NCI-H146 treated with DMSO at 0.1 percent for 48 hours (cell line): Measurements from ENCODE around the gene HERC3.

Experiments used
- DNase-seq: peaks from one replicate; lab custom pipeline; 2025; ENCODE audit not compliant: unreplicated experiment; lab: John Stamatoyannopoulos, UW

The HERC3 gene

GRCh38 chr4:88659055-88659889 lies 67.0 kb downstream of the HERC3 start:
- no peak for DNase-seq

GRCh38 chr4:88659890-88660208 lies 67.6 kb downstream of the HERC3 start:
- no peak for DNase-seq

- no peak for DNase-seq
Observed at GRCh38 chr4:88660446-88661294, 68.4 kb downstream of the HERC3 start.

DNA sequence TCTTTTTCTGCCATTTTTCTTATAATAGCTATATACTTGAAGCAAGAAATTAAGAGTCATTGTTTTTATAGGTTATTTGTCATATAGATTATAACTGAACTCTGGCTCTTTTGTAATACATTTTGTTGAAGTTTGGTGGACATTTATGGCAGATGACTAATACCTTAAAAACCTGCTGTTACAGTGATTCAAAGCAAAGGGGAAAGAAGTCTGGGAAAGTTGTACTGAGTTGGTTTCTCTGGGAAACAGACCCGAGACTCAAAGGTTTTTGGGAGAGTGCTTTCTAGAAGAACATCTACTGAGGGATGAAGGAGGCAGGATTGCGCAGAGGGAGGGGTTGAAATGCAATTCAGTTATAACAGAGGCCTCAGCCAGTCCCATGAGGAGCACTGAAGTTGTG lies 69.5 kb downstream of the HERC3 start:
- no peak for DNase-seq

- no peak for DNase-seq
Observed at GRCh38 chr4:88672987-88673386, 80.7 kb downstream of the HERC3 start.

DNA sequence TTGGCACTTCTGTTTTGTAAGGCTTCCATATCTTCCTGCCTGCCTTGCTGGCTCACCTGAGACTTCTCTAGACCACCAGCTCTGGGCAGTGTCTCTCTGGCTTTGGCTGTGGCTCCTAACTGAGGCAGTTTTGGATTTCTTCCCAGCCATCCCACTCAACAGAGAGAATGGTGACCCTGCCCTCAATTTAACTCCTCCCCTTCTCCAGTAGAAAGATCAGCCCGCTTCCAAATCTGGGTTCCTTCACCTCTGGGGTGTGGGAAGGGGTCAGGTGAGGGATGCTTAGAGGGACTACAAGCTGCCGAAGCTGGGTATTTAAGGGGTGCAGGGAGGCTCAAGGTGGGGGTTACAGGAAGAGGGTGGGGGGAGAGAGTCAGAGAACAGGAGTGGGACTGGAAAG lies 81.6 kb downstream of the HERC3 start:
- no peak for DNase-seq

DNA sequence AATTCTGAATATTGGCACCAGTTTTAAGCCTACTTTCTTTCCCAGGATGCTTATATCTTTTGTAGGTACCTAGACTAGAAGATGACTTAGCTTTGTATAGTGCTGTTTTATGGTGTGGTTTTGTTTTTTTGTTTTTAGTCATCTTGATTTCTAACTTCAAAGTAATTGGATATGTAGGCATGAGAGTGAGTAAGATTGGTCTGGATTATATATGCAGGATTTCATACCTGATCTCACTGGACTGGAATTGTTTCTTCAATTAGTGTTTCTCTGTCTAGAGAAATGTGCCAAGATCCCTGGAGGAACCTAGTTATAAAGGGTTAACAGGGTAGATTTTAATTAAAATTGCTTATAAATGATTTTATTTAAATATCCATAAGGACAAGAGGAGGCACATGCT lies 82.3 kb downstream of the HERC3 start:
- DNase-seq: no peak

GRCh38 chr4:88674979-88675378 lies 82.7 kb downstream of the HERC3 start:
- DNase-seq: no peak

GRCh38 chr4:88675543-88675942 lies 83.3 kb downstream of the HERC3 start:
- DNase-seq: no peak

DNA sequence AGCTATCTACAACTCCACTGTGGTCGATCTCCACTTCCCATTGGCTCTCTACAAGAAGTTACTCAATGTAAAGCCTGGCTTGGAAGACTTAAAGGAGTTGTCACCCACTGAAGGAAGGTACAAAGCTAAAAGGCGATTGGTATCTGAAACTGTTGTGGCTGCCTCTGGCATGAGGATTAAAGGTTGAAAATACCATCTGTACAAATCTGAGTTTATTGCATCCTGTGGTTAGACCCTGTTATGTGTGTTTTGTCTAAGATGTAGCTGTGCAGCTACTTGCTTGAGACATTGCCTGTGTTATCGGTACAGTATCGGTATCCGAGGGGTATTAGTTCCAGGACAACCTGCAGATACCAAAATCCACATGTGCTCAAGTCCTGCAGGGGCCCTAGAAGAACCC lies 88.9 kb downstream of the HERC3 start:
- DNase-seq: no peak

DNA sequence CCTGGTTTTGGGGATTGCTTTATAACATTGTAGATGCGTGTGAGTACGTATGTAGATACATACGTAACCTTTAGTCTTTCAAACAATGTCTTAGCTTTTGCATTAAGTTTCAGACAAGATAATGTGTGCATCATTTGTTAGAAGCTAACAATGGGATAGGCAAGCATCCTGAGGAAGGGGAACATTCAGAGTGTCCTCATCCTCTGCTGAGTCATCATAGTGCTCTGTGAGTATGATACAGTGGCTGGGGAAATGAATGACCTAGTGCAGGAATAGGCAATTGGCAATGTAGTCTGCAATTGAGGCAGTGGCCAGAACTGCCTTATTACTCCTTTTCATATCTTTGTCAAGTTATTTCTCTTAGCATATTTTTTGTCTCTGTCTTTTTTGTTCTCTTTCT lies 98.1 kb downstream of the HERC3 start:
- no peak for DNase-seq

GRCh38 chr4:88693792-88694191 lies 101.5 kb downstream of the HERC3 start:
- DNase-seq: no peak

DNA sequence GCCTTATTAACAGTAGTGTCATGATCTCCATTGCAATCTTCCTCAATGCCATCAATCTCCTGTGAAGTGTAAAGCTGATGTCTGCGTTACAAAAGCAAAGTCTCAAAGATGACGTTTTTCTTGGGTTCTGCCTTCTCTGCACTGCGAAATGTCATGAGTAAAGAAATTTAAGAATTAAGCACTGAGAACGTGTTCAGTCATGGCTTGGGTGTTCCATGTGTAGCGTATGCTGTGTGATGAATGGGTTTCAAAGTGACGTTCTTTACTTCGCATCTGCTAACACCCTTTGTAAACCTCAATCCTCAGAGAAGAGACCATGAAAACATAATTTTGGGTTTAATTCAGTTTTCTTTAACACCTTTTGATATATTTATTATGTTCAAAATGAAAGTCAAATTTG lies 104.3 kb downstream of the HERC3 start:
- no peak for DNase-seq

- DNase-seq: no peak
Observed at GRCh38 chr4:88697141-88697540, 104.9 kb downstream of the HERC3 start.

DNA sequence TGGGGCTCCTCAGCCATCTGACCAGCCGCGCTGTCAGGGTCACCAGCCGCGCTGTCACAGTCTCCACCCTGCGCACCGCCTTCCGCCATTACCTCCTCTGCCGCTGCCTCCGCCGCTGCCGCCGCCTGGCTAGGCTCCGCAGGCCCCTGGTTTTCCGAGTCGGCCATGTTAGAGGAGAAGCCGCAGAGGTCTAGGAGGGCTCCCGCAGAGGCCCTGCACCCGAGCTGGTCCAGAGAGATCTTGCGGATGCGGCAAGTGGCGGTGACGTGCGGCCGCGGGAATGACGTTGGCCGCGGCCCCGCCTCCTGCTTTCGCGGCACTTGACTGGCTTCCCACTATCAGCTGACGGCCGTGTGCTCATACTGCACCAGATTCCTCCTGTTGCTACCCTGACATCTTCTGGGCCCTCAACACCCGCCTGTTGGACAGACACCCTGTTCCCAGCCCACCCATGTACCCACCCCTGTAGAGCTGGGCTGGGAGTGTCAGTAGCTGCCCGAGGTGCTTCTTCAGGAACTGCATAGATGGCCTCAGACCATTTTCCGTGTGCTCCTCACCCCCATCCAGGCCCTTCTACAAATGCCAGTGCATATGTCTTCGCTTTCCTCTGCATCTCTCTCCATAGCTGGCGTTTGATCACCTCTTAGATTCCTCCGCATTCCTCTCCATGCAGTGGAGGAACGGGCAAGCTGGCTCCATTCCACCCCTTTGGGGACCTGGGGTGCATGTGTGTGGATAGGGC lies 105.5 kb downstream of the HERC3 start, which contains the start of gene NAP1L5:
Gene NAP1L5 (minus strand): TSS at position 242 of the 742 bp plus-strand sequence. CDS start 75 bp downstream, at position 167.
- peak; percentile 18 for DNase-seq

GRCh38 chr4:88698519-88698918 lies 106.2 kb downstream of the HERC3 start:
- DNase-seq: no peak

- no peak for DNase-seq
Observed at GRCh38 chr4:88702782-88703181, 110.5 kb downstream of the HERC3 start.

DNA sequence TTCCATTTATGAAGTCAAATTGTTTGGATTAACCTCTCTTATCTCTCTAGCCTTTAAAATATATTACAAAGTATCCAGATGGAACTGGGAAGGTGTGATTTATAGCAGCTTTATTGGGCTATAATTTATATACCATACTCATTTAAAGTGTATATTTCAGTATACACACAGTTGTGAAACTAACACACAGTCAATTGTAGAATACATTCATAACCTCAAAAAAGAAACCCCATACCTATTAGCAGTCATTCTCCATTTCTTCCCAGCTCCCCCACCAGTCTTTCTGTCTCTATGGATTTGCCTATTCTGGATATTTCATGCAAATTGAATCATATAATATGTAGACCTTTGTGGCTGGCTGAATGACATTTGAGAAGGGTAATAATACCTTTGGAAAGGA lies 112.9 kb downstream of the HERC3 start:
- no peak for DNase-seq

DNA sequence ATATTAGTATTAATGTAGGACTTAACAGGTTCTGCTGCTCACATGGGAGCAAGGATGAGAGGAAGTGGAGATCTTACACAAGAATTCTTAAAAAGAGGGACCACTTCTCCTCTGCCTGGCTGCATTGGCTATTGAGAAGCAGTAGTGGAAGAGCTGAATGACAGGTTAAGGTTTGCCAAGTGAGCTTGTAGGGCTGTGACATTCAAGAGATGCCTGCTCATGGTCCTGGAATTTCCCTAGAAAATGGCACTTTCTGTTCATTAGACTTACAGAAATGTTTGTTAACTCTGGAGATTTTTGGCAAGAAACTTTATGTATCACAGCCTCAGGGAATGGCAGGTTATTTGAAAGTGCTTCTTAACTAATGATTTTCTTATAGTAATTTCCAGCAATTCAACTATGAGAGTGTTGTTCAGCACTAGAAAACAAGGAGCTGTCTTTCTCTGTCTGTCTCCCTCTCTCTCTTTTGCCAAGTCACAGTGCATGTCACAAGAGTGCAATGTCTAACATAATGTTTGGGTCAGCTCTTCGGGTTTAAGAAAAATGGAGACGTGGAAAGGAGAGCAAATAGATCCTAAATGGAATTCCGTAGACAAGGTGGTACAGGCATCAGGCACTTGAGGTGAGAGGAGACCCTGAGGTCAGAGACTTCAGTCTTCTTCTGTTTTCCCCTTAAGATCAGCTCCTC lies 113.7 kb downstream of the HERC3 start:
- DNase-seq: no peak

DNA sequence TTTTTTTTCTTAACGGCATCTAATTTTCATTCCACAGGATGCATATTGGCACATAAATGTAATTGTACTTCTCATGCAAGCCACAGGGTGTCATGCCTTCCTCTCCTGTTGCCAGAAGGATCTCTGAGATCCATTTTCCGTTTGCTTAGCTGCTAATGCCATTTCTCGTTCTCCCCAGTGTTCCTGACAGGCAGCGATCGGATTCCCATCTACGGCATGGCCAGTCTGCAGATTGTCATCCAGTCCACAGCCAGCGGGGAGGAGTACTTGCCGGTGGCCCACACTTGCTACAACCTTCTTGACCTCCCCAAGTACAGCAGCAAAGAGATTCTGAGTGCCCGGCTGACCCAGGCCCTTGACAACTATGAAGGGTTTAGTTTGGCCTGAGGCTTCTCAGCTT lies 114.3 kb downstream of the HERC3 start:
- peak; percentile 1 for DNase-seq

DNA sequence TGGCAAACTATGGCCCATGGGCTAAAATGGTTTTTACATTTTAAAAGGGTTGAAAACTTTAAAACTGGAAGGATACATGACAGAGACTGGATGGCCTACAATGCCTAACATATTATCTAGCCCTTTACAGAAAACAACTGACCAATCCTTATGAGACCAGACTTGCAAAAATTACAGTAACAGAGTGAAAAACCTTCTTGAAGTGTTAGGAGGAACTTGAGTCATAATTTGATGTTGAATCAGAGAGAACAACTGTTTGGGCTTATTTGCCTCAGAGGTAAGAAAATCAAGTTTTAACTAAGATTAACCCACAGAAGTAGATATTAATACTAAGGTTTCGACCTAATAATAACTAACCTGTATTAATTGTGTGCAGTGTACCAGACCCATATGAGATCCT lies 117.7 kb downstream of the HERC3 start:
- DNase-seq: no peak
